Uterus (tissue), 4 donors: ENCODE data around the gene MTHFD2. TPM values are rescaled to one million over a fixed set of nuclear protein-coding genes. Genes with fewer than 3 reads are reported as not detected.

Experiments
- DNase-seq, 2 donors: peaks; one replicate each; pipeline ENCODE4 v3.0.0-alpha.2; 2019 to 2020
- H3K27ac ChIP-seq, 2 donors: fragments of 200-600 bp; sonication (generic); 1 replicate in 1 of 2; 2 replicates in 1 of 2; pipeline ENCODE4 v1.5.1; 2016 to 2018
- H3K27me3 ChIP-seq, 2 donors: fragments of 200-600 bp; sonication (generic); one replicate each; pipeline ENCODE4 v1.5.1; 2018 to 2019; ENCODE audit warnings: control low read depth in 1 of 2
- H3K36me3 ChIP-seq, 2 donors: fragments of 200-600 bp; sonication (generic); one replicate each; pipeline ENCODE4 v1.5.1; 2019; ENCODE audit warnings: control low read depth in 1 of 2
- H3K4me1 ChIP-seq, 2 donors: fragments of 200-600 bp; sonication (generic); one replicate each; pipeline ENCODE4 v1.5.1; 2018 to 2019; ENCODE audit warnings: control low read depth in 1 of 2
- H3K4me3 ChIP-seq, 2 donors: fragments of 200-600 bp; sonication (generic); 1 replicate in 1 of 2; 2 replicates in 1 of 2; pipeline ENCODE4 v1.5.1; 2018 to 2019; ENCODE audit warnings: mild to moderate bottlenecking in 1 of 2
- H3K9me3 ChIP-seq, 2 donors: fragments of 200-600 bp; sonication (generic); one replicate each; pipeline ENCODE4 v1.5.1; 2019; ENCODE audit warnings: control low read depth in 1 of 2
- POLR2A ChIP-seq, 2 donors: fragments of 450-650 bp; IDR thresholded peaks; one replicate each; pipeline ENCODE4 v1.6.1; 2016; ENCODE audit warnings: antibody characterized with exemption in 2 of 2, mild to moderate bottlenecking in 1 of 2, moderate library complexity in 1 of 2
- intact Hi-C: fragments of 100-400 bp; cut with DNase I; formaldehyde crosslinking; loops from one replicate; pipeline ENCODE4 v1.15.1; 2023; ENCODE audit warnings: low total_unique reads
- total RNA-seq, 4 donors: library from RNA; depleted of rRNA in 3 of 4; stranded (reverse); fragments of >200 nt in 3 of 4; gene quantifications; one replicate each; pipeline versions ENCODE4 v1.1.0 to v1.2.4, GENCODE V29; 2014 to 2023
- TF ChIP-seq, protein P1 (sequence below), 4 experiments: fragments of 200-600 bp in 2 of 4; fragments of 450-650 bp in 2 of 4; sonication (generic) in 2 of 4; IDR thresholded peaks; one replicate each; pipeline ENCODE4 v1.5.1; 2016 to 2019; ENCODE audit warnings: antibody characterized with exemption in 4 of 4, mild to moderate bottlenecking in 2 of 4, moderate library complexity in 1 of 4
- donor health status: DM: yes; HTN: yes; CAD: no.

MTHFD2 gene
- total RNA-seq, 4 donors from 2014 or later = 32.0 to 55.5 (median 42.3) TPM

- H3K9me3 ChIP-seq = no peaks in the 10 kb centered on the region
- H3K4me3 ChIP-seq = no peak overlapping the region
- no peaks in the 10 kb centered on the region for H3K36me3 ChIP-seq
- DNase-seq = no peak
- no peaks in the 10 kb centered on the region for H3K4me1 ChIP-seq
- no peak overlapping the region for H3K27ac ChIP-seq
- intact Hi-C loops = no loop called here
- H3K27me3 ChIP-seq = no peaks in the 10 kb centered on the region
- TF ChIP-seq POLR2A (IDR thresholded peaks at IDR 0.05) = no peak
- TF ChIP-seq, protein P1, sequence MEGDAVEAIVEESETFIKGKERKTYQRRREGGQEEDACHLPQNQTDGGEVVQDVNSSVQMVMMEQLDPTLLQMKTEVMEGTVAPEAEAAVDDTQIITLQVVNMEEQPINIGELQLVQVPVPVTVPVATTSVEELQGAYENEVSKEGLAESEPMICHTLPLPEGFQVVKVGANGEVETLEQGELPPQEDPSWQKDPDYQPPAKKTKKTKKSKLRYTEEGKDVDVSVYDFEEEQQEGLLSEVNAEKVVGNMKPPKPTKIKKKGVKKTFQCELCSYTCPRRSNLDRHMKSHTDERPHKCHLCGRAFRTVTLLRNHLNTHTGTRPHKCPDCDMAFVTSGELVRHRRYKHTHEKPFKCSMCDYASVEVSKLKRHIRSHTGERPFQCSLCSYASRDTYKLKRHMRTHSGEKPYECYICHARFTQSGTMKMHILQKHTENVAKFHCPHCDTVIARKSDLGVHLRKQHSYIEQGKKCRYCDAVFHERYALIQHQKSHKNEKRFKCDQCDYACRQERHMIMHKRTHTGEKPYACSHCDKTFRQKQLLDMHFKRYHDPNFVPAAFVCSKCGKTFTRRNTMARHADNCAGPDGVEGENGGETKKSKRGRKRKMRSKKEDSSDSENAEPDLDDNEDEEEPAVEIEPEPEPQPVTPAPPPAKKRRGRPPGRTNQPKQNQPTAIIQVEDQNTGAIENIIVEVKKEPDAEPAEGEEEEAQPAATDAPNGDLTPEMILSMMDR (IDR thresholded peaks at IDR 0.05) = no peak
Measured at GRCh38 chr2:74221604-74222299, 23.3 kb downstream of the MTHFD2 start.

- H3K9me3 ChIP-seq = no peaks in the 10 kb centered on the region
- H3K27me3 ChIP-seq = no peaks in the 10 kb centered on the region
- intact Hi-C loops = no loop called here
- no peaks in the 10 kb centered on the region for H3K36me3 ChIP-seq
- H3K4me3 ChIP-seq = no peak overlapping the region
- no peak for DNase-seq
- TF ChIP-seq, protein P1 (IDR thresholded peaks at IDR 0.05) = no peak
- TF ChIP-seq POLR2A (IDR thresholded peaks at IDR 0.05) = no peak
- no peaks in the 10 kb centered on the region for H3K4me1 ChIP-seq
- H3K27ac ChIP-seq = no peak overlapping the region
Measured at GRCh38 chr2:74222300-74222650, 23.9 kb downstream of the MTHFD2 start.

DNA sequence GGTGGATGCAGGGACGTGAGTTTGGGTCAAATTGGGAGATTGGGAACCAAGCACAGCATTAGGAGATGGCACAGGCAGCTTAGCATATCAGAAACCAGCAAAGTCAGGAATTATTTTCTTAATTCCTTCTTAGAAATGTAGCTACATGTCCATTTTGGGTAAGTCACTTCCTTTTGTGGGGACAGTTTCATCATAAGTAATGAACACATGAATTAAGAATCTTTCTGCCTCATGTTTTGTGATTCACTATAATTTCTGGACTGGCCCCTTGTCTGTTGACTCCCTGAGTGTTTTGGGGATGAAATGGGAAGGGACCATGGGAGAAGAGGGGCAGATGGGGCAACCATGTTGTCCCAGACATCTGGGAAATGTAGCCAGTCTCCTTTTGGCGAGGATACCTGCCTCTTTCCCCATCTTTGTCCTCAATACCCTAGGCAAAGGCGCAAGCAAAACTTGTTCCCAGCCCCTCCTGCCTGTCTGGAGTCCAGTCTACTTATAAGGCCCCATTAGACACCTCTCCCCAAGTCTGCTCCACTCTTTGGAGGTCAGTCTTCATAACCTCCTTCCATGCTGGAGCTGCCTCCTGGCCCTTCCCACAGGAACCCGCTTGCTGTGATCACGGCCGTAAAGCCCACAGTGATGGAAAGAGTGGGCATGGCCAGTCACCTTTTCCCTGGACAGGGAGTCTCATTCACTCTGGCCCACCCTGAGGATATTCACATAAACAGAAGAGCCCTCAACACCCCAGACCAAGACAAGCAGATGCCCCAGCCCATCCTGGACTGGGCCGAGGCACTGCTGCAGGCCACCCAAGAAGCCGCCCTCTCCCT, 25.7 kb downstream of the MTHFD2 start:
- no peaks in the 10 kb centered on the region for H3K9me3 ChIP-seq
- no peaks in the 10 kb centered on the region for H3K27me3 ChIP-seq
- no peaks in the 10 kb centered on the region for H3K36me3 ChIP-seq
- TF ChIP-seq, protein P1 (IDR thresholded peaks at IDR 0.05) = no peak
- no peak for TF ChIP-seq POLR2A (IDR thresholded peaks at IDR 0.05)
- intact Hi-C loops = no loop called here
- H3K27ac ChIP-seq = no peak overlapping the region
- DNase-seq = no peak
- H3K4me3 ChIP-seq = no peak overlapping the region
- H3K4me1 ChIP-seq = no peaks in the 10 kb centered on the region

DNA sequence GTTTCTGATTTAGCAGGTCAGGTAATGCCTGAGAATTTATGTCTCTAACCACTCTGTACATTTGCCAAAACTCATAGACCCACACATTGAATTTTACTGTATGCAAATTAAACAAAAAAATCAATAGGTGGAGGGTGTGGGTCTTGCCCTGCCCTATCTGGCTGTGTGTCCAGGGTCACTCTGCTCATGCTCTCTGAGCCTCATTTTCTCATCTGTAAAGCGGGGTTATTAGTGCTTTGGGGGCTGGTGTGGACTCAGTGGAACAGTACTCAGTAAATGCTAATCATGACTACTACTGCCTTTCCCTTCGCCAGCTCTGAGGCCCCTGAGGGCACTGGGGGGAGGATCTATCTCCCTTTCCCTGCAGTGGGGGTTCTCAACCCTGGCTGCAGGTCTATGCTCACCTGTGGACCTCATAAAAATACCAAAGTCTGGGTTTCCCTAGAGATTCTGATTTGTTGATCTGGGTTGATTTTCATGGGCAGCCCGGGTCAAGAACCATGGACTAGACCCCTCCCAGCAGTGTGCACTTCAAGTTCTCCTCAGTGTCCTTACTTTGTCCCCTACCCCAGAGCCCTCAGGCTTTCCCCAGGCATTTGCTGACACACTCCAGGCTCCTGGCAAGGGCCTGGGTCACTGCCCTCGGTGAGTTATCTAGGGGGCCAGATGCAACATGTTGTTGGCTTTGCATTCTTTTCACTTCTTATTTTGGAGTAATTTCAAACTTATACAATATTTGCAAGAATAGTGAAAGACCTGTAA, 27.5 kb downstream of the MTHFD2 start:
- H3K27ac ChIP-seq = no peak overlapping the region

More for the DNA sequence above, 27.5 kb downstream of the MTHFD2 start:
- no peak overlapping the region for H3K4me3 ChIP-seq
- TF ChIP-seq, protein P1 (IDR thresholded peaks at IDR 0.05) = no peak
- no peak for TF ChIP-seq POLR2A (IDR thresholded peaks at IDR 0.05)
- no peaks in the 10 kb centered on the region for H3K36me3 ChIP-seq
- no peaks in the 10 kb centered on the region for H3K4me1 ChIP-seq
- DNase-seq = no peak
- H3K27me3 ChIP-seq = no peaks in the 10 kb centered on the region
- intact Hi-C loops = no loop called here
- no peaks in the 10 kb centered on the region for H3K9me3 ChIP-seq
